Keratinocyte (primary cell): ENCODE results near the gene IQCK. TPM values are rescaled to one million over a fixed set of nuclear protein-coding genes. Genes with fewer than 3 reads are reported as not detected.

Source experiments
- DNase-seq: peaks from one replicate; pipeline ENCODE4 v3.0.0-alpha.2; 2011; ENCODE audit warnings: low read depth, missing footprints, low spot score
- FAIRE-seq: peaks from 2 replicates; lab custom pipeline; 2011; peaks lifted over from hg19 to GRCh38; lab: Jason Lieb, UNC
- H2AFZ ChIP-seq: 2 replicates; pipeline ENCODE4 v1.6.0; 2012; ENCODE audit warnings: low read length, control low read depth, inconsistent platforms; ENCODE audit not compliant: control insufficient read depth
- H3K27ac ChIP-seq: 2 replicates; pipeline ENCODE4 v1.5.1; 2011; ENCODE audit warnings: low read length; ENCODE audit not compliant: control insufficient read depth, insufficient read depth
- H3K27me3 ChIP-seq: 3 replicates; pipeline ENCODE4 v1.6.0; 2011; ENCODE audit warnings: low read length; ENCODE audit not compliant: control insufficient read depth, insufficient read depth; ENCODE audit errors: extremely low read depth
- H3K36me3 ChIP-seq, 2 experiments: 2 replicates in 1 of 2; 3 replicates in 1 of 2; pipeline ENCODE4 v1.5.1; 2011; ENCODE audit warnings: low read length in 2 of 2, mild to moderate bottlenecking in 1 of 2; ENCODE audit not compliant: control insufficient read depth in 2 of 2, insufficient read depth in 2 of 2; ENCODE audit errors: extremely low read depth in 1 of 2
- H3K4me1 ChIP-seq: 3 replicates; pipeline ENCODE4 v1.5.1; 2011; ENCODE audit warnings: low read length; ENCODE audit not compliant: control insufficient read depth, insufficient read depth; ENCODE audit errors: extremely low read depth
- H3K4me2 ChIP-seq: 3 replicates; pipeline ENCODE4 v1.6.0; 2011; ENCODE audit warnings: low read depth, low read length; ENCODE audit not compliant: control insufficient read depth, insufficient read depth; ENCODE audit errors: extremely low read depth
- H3K4me3 ChIP-seq, 3 experiments: fragments of 200-600 bp in 1 of 3; sonication (generic) in 1 of 3; 2 replicates in 2 of 3; 3 replicates in 1 of 3; pipeline ENCODE4 v1.5.1; 2011 to 2016; ENCODE audit warnings: low read length in 3 of 3, mild to moderate bottlenecking in 3 of 3, control low read depth in 2 of 3, inconsistent platforms in 1 of 3, low read depth in 1 of 3, mixed read lengths in 1 of 3, mixed run types in 1 of 3, moderate library complexity in 1 of 3; ENCODE audit not compliant: control insufficient read depth in 2 of 3, insufficient read depth in 2 of 3; ENCODE audit errors: extremely low read depth in 1 of 3
- H3K79me2 ChIP-seq: 2 replicates; pipeline ENCODE4 v1.6.0; 2012; ENCODE audit warnings: low read length; ENCODE audit not compliant: control insufficient read depth, insufficient read depth
- H3K9ac ChIP-seq: 3 replicates; pipeline ENCODE4 v1.6.0; 2011; ENCODE audit warnings: low read length; ENCODE audit not compliant: control insufficient read depth, insufficient read depth; ENCODE audit errors: extremely low read depth
- H3K9me1 ChIP-seq: 3 replicates; pipeline ENCODE4 v1.6.0; 2011; ENCODE audit warnings: low read length; ENCODE audit not compliant: control insufficient read depth, insufficient read depth; ENCODE audit errors: extremely low read depth
- H3K9me3 ChIP-seq: 2 replicates; pipeline ENCODE4 v1.5.1; 2012; ENCODE audit warnings: low read depth, low read length; ENCODE audit not compliant: control insufficient read depth
- H4K20me1 ChIP-seq: 3 replicates; pipeline ENCODE4 v1.6.0; 2011; ENCODE audit warnings: low read length; ENCODE audit not compliant: control insufficient read depth, insufficient read depth; ENCODE audit errors: extremely low read depth
- EZH2 ChIP-seq: IDR thresholded peaks from one replicate; pipeline ENCODE4 v1.6.1; 2012; ENCODE audit warnings: inconsistent platforms, mild to moderate bottlenecking, low read length, moderate library complexity
- dilution Hi-C: fragments of 300-500 bp; cut with MboI; formaldehyde crosslinking; loops from one replicate; pipeline ENCODE4 v1.7.0; 2020; ENCODE audit warnings: low sequenced_read_pairs; ENCODE audit not compliant: extremely low pct_ligation_motif_present
- polyA plus RNA-seq, 5 experiments: library from polyadenylated mRNA; depleted of rRNA in 3 of 5; stranded (reverse) in 3 of 5; stranded (forward) in 1 of 5; unstranded in 1 of 5; fragments of >200 nt; gene quantifications; 1 replicate in 1 of 5; 2 replicates in 3 of 5; 3 replicates in 1 of 5; pipeline versions ENCODE4 v1.2.1 to v1.2.3, GENCODE V29; 2011 to 2012; ENCODE audit warnings: missing spikeins in 2 of 5, low read depth in 1 of 5, low replicate concordance in 1 of 5
- TF ChIP-seq, protein P1 (sequence below), 3 experiments: IDR thresholded peaks in 1 of 3; conservative IDR thresholded peaks in 1 of 3; optimal IDR thresholded peaks in 1 of 3; 2 replicates in 2 of 3; 3 replicates in 1 of 3; pipeline versions ENCODE3 to v1.5.1; 2011; ENCODE audit warnings: low read length in 3 of 3, mild to moderate bottlenecking in 3 of 3, moderate library complexity in 2 of 3, control low read depth in 1 of 3, inconsistent platforms in 1 of 3; ENCODE audit not compliant: insufficient read depth in 2 of 3; ENCODE audit errors: extremely low read depth in 1 of 3

The IQCK gene
- polyA plus RNA-seq, 1 donor (not counting 4 experiments of a cell fraction or from before 2014, with no cell fraction given) = 9.7 TPM

- Histone ChIP-seq H3K9me1 (no peaks in the 10 kb centered on the region), H3K4me3 (no peak overlapping the region), H3K36me3 (no peaks in the 10 kb centered on the region), H3K9me3 (no peaks in the 10 kb centered on the region), H3K27ac (no peak overlapping the region), H3K4me1 (no peaks in the 10 kb centered on the region), H3K4me2 (no peak overlapping the region), H3K79me2 (no peaks in the 10 kb centered on the region), H3K27me3 (no peaks in the 10 kb centered on the region), H4K20me1 (no peaks in the 10 kb centered on the region), H2AFZ (no peak overlapping the region), H3K9ac (no peak overlapping the region)
- DNase-seq = no peak
- FAIRE-seq = no peak
- TF ChIP-seq, protein P1, sequence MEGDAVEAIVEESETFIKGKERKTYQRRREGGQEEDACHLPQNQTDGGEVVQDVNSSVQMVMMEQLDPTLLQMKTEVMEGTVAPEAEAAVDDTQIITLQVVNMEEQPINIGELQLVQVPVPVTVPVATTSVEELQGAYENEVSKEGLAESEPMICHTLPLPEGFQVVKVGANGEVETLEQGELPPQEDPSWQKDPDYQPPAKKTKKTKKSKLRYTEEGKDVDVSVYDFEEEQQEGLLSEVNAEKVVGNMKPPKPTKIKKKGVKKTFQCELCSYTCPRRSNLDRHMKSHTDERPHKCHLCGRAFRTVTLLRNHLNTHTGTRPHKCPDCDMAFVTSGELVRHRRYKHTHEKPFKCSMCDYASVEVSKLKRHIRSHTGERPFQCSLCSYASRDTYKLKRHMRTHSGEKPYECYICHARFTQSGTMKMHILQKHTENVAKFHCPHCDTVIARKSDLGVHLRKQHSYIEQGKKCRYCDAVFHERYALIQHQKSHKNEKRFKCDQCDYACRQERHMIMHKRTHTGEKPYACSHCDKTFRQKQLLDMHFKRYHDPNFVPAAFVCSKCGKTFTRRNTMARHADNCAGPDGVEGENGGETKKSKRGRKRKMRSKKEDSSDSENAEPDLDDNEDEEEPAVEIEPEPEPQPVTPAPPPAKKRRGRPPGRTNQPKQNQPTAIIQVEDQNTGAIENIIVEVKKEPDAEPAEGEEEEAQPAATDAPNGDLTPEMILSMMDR (optimal IDR thresholded peaks at IDR 0.05 in 1 of 3, IDR thresholded peaks at IDR 0.05 in 1 of 3, conservative IDR thresholded peaks at IDR 0.05 in 1 of 3; ENCODE audit: extremely low read depth in 1 of 3, insufficient read depth in 2 of 3, low read length in 3 of 3) = no peak
- TF ChIP-seq EZH2 = no peak
- dilution Hi-C loops = no loop called here
Observed at GRCh38 chr16:19892902-19893301, 174.8 kb downstream of the IQCK start.

GRCh38 chr16:19894586-19894985, 176.5 kb downstream of the IQCK start:
- Histone ChIP-seq H2AFZ (no peak overlapping the region), H3K9ac (no peak overlapping the region), H3K36me3 (no peaks in the 10 kb centered on the region), H3K9me3 (no peaks in the 10 kb centered on the region), H3K9me1 (no peaks in the 10 kb centered on the region), H3K27ac (no peak overlapping the region), H3K4me2 (no peak overlapping the region), H3K79me2 (no peaks in the 10 kb centered on the region), H4K20me1 (no peaks in the 10 kb centered on the region), H3K27me3 (no peaks in the 10 kb centered on the region), H3K4me1 (no peaks in the 10 kb centered on the region), H3K4me3 (no peak overlapping the region)
- no peak for DNase-seq
- no peak for TF ChIP-seq EZH2
- TF ChIP-seq, protein P1 (optimal IDR thresholded peaks at IDR 0.05 in 1 of 3, IDR thresholded peaks at IDR 0.05 in 1 of 3, conservative IDR thresholded peaks at IDR 0.05 in 1 of 3; ENCODE audit: extremely low read depth in 1 of 3, insufficient read depth in 2 of 3, low read length in 3 of 3) = no peak
- dilution Hi-C loops = no loop called here
- FAIRE-seq = no peak
